ENCODE measurements around the gene ICE1.

- TF ChIP-seq CTCF (IDR thresholded peaks at IDR 0.05) = no peak
- no peak for TF ChIP-seq SIN3A (IDR thresholded peaks at IDR 0.05; ENCODE audit: borderline replicate concordance, insufficient read depth, low read depth, low read length)
- no peak for TF ChIP-seq POLR2AphosphoS5 (IDR thresholded peaks at IDR 0.05; ENCODE audit: low read depth, low read length)
- TF ChIP-seq TCF7L2 (IDR thresholded peaks at IDR 0.05; ENCODE audit: low read depth, low read length) = no peak
- no peak for TF ChIP-seq REST (IDR thresholded peaks at IDR 0.05; ENCODE audit: insufficient read depth in 1 of 2, low read depth in 2 of 2, low read length in 1 of 2)
These were observed 41.7 kb downstream of the ICE1 start for GRCh38 chr5:5464036-5464715.
